DMS79 (cell line): ENCODE results near the gene HSDL2.
"Not testable (repeated sequence)": the region's sequence is repeated elsewhere in the genome, so short reads cannot be mapped to it uniquely, and the experiment has no call there.

Experiments used
- DNase-seq: peaks from one replicate; lab custom pipeline; 2025; lab: John Stamatoyannopoulos, UW

The HSDL2 gene

DNA sequence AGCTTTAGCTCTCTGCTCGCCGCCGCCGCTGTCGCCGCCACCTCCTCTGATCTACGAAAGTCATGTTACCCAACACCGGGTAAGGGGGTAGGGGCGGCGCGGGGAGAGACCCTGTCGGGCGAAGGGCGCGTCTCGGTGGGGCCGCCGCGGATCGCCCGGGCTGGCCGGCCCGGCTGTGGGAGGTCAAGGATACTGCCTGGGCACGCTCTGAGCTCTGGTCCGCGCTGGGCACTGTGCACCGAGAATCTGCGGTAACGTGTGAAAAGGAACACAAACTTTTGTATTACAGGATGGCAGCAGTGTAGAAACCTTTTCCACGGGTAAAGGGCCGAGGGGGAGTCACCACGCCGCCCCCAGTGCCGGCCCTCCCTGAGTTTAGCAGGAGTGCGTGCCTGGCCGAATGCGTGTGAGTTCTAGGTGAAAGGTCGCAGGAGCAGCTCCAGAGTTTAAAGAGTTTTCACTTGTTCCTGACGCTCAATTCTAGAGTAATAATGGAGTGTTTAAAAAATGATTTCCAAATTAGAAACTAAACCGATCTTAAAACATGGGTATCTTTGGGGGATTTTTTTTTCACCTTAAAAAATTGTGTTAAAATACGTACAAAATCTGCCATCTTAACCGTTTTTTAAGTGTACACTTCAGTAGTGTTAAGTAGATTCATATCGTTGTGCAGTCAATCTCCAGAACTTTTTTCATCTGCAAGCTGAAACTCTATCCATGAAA lies at the start of gene HSDL2:
TSS of gene HSDL2 (plus strand) at position 7 of the 723 bp plus-strand sequence. CDS start at position 63, 56 bp downstream.
- DNase-seq, result no peak

DNA sequence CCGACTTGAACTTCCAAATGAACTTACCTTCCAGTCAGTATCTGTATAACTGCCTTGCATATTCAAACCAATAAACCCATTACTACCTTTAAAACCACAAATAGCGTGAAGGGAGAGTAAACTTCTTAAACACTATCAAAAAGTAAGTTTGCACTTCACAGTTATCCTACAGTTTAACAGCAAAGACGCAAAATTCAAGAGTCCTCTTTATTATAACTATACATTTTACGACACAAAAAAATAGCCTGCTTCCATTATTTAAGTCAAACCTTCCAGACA lies 48.3 kb upstream of the HSDL2 start:
- DNase-seq, result no peak

DNA sequence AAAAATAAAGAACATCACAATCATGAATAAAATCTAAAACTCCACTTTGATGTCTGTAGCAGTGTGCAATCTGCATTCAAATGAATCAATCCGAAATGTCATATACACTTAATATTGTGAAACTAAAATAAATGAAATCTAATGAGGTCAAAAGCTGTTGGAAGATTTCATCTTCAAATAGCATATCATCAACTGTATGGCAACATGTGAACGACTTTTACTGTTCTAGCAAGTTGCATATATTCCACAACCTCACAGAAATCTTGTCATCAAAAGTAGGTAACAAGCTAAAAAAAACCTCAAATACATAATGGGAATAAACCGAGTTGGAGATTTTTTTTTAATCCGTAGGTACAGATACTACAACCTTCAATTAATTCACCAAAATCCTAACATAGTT lies 47.7 kb upstream of the HSDL2 start:
- DNase-seq, result no peak

DNA sequence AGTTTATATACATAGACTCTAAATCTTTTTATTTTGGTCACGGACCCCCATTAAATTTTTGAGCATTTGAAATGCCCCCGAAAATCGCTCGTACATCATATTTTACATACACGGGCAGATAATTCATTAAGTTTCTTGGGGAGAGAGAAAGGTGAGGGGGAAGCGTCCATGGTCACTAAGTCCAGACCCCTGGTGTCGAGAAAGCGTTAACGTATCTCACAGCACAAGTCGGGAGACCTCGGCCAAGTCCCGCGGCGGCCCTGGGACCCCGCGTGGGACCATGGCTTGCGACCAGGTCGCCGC lies 47.3 kb upstream of the HSDL2 start:
- DNase-seq, result no peak

DNA sequence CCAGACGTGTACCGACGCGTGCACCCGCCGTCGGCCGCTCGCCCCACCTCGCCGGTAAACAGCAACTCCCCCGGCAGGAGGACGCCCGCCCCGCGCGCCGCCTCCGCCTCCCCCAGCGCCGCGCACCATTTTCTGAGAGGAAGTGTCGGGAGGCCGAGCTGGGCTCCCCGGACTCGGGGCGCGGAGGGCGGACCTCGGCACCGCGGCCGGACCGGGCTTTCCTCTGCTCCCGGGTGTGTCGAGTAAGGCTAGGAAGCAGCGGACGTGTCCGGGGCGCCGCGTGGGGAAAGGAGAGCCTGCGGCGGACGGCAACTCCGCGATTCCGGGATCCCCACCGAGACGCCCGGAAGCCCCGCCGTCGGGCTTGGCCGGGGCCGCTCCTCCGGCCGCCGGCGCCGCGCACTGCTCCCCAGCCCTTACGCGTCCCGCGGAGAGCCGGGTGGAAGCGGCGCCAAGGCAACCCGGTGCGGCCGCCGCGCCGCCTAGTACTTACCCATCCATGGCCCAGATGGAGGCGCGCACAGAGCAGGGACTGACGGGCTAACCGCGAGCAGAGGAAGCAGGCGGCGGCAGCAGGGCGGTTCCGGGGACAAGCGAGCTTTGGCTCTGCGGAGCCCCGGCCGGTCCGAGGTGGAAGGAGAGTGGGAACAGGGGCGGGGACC lies 46.8 kb upstream of the HSDL2 start, which contains the start of gene PTBP3:
TSS of gene PTBP3 (minus strand) at position 643 of the 662 bp plus-strand sequence. CDS start 35,754 bp downstream, outside the sequence.
- peak; percentile 60 for DNase-seq

DNA sequence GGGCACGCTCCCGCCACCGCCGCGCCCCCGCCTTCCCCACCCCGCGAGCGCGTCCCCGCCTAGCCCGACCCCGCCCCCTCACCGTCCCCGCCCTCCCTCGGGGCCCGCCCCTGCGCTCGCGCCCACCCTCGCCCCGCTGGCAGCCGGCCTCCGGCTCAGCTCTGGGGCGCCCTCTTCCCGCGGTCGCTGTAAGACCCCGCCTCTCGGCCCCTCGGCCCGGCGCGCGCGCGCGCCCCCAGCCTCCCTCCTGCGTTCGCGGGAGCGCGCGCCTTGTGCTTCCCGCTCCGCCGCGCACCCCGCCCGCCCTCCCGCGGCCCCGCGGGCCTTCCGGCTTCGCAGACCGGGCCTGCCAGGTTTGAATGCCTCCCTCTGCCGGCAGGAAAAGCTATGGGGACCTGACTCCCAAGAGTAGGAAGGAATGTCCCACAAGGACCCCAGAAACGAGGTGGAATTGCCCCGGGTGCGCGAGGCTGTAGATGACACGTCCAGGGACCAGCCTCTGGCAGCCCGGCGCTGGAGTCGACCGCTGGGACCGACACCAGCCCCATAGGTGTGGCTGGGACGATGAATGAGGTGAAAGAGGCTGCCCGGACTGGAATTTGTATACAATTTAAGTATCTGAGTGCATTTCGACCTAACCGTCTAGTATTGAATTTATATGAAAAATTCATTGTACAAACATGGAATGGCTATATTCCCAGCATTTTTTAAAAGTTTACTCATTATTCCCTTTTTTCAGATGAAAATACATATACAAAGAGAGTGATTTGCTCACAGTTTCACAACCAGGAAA lies 46.1 kb upstream of the HSDL2 start:
- peak; percentile 85 for DNase-seq

DNA sequence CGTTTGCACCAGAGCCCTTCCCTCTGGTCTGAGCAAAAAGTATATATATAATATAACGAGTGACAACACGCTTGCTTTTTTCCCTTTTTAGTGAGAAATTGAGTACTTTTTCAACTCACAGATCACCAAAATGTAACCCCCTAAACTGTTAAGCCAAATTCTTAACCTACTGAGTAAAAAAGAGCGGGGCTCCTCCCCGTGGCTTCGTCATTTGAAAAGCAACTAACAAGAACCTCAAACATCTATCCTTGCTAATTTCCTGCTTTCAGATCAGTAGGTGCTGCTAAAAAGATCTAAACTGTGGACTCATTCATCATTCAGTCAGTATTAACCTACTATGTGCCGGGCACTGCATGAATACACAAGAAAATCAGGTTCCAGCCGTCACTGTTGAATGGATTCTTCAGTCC lies 45.5 kb upstream of the HSDL2 start:
- no peak for DNase-seq

DNA sequence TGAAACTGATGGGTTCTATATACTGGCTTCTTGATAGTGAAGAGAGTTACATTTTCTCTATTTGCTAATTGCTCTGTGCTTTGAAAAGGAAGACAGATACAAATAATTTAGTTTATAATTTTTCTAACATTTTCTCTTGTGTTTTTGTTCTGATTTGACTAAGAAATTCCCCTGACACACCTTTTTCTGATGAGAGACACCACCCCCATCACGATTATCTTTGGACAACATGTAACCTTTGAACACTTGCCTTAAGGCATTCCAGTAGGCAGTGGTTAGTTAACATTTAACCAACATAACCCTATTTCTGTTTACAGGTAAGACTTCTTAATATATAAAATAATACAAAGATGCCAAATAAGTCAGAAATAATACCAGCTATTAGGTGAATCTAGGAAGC lies 42.4 kb upstream of the HSDL2 start:
- DNase-seq, result no peak

DNA sequence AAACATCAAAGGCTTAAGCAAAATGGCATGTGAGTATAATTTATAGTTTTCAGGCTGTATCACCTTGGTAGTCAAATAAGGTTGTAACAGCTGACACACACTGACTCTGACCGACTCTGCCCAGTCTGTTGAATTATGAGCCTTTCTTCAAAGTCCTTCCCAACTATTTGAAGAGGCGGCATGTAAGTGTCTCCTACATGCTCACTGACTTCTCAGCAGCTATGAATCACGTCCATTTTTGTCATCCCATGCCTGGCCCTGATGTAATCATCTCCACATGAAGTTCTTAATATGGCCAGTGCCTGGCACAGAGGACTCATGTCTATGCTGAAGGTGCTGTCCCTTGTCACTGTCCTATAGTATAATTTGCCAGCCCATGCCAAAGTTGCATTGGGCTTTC lies 41.3 kb upstream of the HSDL2 start:
- DNase-seq, result no peak

DNA sequence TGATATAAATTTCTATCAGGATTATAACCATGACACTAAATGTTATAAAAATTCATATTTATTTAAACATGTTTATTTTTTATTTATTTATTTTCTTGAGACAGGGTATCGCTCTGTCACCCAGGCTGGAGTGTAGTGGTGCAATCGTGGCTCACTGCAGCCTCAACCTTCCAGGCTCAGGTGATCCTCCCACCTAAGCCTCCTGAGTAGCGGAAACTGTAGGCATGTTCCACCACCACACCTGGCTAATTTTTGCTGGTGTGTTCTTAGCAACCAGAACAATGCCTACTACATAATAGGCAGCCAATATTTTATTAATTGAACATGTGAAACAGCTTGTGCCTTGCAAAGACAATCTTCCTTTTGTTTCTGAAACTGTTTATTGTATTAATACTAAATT lies 40.0 kb upstream of the HSDL2 start:
- no peak for DNase-seq

DNA sequence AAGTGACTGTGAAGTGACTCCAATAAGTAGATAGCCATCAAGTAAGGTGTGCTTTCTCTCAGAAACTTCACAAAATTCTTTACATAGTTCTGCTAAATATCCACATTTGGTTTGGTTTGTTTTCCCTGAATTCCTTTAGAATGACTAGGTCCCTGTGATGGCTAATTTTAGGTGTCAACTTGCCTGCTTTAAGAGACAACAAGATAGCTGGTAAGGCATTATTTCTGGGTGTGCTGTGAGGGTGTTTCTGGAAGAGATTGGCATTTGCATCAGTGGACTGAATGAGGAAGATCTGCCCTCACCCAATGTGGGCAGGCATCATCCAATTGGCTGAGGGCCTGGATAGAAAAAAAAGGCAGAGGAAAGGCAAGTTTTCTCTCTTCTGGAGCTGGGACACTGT lies 38.2 kb upstream of the HSDL2 start:
- no peak for DNase-seq

DNA sequence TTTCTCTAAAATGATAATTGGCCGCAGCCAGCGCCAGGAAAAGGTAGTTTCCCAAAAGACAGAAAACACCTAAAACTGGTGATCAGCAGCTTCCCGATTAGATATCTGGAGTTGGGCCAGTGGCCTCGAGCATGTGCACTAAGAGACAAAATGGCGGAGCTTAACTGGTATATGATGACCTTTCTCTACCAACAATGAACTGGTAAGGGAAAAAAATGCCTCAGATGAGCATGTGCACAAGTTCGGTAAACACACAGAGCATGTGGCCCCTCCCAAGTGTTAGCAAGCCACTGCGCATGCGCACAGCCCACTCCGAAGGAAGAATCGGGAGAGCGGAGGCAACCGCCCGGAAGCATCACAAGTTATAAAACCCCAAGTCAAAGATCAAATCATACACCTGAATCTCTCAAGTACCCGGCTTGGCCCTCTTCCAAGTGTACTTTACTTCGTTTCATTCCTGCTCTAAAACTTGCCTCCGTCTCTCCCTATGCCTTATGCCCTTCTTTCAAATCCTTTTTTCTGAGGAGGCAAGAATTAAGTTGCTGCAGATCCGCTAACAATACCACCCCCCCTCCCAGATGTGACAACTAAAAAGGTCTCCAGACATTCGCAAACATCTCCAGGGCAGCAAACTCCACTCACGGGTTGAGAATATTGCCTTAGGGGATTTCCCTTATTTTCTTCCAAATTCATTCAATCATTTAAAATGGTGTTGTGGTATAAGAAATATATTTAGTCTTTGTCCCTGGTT lies 31.5 kb upstream of the HSDL2 start:
- no peak for DNase-seq

DNA sequence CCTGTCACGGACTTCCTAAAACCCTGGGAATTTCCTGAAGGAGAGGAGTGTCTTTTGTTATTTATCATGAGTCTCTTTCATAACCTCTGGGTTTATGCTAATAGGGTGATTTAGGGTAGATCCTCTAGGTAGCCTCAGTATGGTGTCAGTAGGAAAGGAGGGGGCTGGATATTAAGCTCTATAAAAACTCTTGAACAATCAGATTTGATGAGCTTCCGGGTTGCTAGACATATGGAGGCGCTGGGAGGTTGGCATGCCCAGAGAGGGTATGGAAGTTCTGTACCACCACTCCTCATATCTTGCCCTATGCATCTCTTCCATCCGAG lies 30.9 kb upstream of the HSDL2 start:
- no peak for DNase-seq

DNA sequence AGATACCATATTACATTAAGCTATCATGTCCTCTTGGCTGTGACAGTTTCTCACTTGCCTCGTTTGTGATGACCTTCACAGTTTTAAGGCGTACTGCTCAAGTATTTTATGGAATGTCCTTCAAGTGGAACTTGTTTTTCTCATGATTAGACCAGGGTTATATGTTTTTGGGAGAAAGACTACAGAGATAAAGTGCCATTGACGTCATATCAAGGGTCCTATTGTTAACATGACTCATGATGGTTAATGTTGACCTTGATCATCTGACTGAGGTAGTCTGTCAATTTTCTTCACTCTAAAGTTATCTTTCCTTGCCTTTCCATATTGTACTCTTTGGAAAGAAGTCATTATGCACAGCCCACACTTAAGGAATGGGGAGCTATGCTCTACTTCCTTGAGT lies 28.7 kb upstream of the HSDL2 start:
- DNase-seq, result no peak

DNA sequence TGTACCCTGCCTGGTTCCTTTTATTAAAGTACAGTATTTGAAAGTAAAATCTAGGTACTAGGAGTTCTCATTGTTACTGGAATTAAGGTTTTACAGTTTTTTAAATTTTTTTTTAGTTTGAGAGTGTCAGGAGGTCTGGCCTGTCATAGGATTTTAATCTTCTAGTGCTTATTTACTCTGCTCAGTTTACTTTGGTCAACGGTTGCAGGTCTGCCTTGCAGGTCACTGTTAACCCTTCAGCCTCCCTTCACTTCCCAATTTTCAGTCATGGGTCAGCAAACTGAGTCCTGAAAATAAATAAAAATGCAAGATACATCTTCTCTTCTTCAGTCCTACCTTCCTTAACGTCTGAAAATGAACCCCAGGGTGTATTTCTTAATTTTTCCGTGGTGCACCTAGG lies 27.7 kb upstream of the HSDL2 start:
- DNase-seq, result no peak

DNA sequence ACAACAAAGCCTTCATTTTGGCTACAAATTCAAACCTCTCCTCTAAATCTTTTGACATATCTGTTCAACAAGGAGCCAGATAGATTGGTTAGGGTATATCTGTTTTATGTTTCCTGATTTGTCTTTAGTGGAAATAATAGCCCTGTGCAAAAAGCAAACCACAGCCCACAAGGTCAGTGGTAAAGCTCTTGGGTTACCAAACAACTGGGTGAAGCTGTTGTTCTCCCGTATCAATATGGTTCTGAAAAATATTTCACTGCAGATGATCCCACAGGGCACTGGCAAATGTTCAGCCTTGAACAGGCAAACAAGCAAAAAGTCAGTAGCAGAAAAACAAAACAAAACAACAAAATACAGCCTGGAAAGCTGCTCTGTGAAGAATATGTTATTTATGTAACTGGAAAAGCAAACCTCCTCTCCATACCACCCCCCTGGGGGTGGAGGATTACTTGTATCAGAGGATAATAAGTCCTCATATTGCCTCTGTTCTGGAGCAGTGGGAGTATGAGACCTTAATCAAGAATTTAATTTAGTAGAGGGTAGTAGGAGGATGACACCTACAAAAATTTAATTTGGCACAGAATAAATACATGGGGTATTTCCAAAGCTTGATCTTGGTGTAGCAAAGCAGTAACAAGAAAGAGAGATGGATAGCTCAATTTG lies 25.7 kb upstream of the HSDL2 start:
- no peak for DNase-seq

DNA sequence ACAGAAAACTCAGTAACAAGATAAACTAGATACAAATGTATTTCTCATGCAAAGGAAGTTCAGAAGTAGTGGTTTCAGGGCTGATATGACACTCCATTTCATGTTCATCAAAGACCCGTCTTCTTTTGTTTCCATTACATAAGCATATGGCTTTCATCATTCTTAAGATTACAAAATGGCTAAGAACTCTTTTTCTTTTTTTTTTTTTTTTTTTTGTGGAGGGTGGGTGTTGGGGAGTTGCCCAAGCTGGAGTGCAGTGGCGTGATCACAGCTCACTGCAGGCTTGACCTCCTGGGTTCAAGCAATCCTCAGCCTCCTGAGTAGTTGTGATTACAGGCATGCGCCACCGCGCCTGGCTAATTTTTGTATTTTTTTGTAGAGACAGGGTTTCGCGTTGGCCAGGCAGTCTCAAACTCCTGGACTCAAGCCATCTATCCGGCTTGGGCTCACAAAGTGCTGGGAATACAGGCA lies 24.4 kb upstream of the HSDL2 start:
- no peak for DNase-seq

DNA sequence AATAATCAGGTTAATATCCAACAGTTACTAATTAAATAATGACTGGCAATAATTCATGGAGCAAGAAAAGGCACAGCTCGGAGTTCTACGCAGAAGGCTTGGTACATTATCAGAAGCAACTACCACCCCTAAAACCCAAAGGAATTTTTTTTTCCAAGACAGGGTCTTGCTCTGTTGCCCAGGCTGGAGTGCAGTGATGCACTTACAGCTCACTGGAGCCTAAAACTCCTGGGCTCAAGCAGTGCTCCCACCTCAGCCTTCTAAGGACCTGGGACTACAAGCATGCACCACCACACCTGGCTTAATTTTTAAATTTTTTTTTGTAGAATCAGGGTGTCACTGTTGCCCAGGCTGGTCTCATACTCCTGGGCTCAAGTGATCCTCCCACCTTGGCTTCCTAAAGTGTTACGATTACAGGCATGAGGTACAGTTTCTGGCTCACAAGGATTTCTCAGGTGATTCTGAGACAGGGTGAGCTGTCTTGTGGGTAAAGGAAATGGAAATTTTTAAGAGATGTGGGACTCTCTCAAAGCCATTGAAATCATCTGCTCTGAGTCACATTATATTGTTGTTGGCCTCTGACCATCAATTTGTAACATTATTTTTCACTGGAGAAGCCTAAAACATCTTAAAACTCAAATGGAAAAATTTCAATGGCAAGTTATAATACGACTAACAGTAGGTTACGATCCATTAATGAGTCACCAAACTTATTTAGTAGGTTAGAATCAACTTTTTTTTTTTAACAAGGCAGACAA lies 19.7 kb upstream of the HSDL2 start:
- DNase-seq, result no peak

DNA sequence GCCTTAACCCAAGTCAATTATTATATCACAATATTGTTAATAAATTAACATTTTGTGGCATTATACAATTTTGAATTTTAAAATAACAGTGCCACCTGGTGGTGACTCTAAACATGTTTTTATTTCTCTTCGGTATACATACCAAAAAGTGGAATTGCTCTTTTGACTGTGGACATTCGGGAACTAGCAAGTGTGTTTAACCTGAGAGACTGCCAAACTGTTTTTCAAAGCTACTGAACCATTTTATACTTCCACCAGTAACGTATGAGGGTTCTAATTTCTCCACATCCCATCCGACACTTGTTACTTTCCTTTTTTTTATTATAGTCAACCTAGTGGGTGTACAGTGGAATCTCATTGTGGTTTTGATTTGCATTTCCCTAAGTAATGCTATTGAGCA lies 18.3 kb upstream of the HSDL2 start:
- DNase-seq, result no peak

DNA sequence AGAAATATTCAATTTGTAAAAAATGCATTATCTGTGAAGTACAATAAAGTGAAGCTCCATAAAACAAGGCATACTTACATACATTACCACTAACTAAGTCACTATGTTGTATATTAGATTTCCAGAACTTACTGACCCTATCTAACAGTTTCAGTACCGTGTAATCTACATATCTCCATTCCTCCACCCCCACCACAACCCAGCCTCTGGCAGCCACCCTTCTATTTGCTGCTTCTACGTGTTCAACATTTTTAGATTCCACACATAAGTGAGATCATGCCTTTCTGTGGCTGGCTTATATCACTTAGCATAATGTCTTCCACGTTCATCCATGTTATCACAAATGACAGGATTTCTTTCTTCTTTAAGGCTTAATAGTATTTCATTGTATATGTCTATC lies 15.1 kb upstream of the HSDL2 start:
- no peak for DNase-seq

DNA sequence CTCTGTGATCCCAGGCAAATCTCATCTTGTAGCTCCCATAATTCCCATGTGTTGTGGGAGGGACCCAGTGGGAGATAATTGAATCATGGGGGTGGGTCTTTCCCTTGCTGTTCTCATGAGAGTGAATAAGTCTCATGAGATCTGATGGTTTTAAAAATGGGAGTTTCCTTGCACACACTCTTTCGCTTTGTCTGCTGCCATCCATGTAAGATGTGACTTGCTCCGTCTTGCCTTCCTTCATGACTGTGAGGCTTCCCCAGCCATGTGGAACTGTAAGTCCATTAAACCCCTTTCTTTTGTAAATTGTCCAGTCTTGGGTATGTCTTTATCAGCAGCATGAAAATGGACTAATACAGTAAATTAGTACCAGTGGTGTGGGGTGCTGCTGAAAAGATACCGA lies 14.7 kb upstream of the HSDL2 start:
- DNase-seq, result not testable (repeated sequence)
